Measurements from ENCODE around the gene IFITM1.

DNA sequence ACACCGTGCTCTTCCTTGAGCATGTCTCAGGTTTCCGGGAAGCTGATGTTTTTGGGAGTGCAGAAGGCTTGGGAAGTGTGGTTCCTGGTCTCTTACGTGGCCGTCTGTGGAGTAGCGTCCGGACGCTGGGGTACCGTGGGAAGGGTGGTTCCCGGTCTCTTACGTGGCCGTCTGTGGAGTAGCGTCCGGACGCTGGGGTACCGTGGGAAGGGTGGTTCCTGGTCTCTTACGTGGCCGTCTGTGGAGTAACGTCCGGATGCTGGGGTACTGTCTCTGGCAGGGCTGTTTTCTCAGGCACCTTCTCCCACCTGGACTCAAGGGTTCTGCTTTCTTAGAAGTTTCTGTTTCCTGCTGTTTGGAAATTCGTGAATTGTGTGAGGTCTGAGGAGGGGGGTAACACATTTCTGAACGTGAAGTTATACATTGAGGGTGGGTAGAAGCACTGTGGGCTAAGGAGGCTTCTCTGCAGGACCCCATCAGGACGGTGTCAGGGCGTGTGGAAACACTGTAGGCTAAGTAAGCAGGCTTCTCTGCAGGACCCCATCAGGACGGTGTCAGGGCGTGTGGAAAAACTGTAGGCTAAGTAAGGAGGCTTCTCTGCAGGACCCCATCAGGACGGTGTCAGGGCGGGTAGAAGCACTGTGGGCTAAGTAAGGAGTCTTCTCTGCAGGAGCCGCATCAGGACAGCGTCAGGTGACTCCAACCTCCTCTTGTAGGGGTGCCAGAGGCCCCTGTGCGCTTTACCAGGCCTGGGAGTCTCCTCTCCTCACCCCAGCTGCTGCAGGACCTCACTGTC is 12.2 kb downstream of the IFITM1 start:
- TF ChIP-seq, protein P1, sequence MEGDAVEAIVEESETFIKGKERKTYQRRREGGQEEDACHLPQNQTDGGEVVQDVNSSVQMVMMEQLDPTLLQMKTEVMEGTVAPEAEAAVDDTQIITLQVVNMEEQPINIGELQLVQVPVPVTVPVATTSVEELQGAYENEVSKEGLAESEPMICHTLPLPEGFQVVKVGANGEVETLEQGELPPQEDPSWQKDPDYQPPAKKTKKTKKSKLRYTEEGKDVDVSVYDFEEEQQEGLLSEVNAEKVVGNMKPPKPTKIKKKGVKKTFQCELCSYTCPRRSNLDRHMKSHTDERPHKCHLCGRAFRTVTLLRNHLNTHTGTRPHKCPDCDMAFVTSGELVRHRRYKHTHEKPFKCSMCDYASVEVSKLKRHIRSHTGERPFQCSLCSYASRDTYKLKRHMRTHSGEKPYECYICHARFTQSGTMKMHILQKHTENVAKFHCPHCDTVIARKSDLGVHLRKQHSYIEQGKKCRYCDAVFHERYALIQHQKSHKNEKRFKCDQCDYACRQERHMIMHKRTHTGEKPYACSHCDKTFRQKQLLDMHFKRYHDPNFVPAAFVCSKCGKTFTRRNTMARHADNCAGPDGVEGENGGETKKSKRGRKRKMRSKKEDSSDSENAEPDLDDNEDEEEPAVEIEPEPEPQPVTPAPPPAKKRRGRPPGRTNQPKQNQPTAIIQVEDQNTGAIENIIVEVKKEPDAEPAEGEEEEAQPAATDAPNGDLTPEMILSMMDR (IDR thresholded peaks at IDR 0.05; ENCODE audit: control extremely low read depth in 1 of 3, insufficient read depth in 1 of 3, low read depth in 1 of 3, low read length in 3 of 3), result no peak
- no peak for TF ChIP-seq PHF8 (conservative IDR thresholded peaks at IDR 0.05; ENCODE audit: low read depth, low read length)
- no peak for TF ChIP-seq SP4 (IDR thresholded peaks at IDR 0.05; ENCODE audit: low read length)
- no peak for TF ChIP-seq EZH2 (IDR thresholded peaks at IDR 0.05; ENCODE audit: low read depth, low read length, severe bottlenecking)
- TF ChIP-seq EGR1 (IDR thresholded peaks at IDR 0.05; ENCODE audit: borderline replicate concordance, low read depth, low read length), result no peak
- no peak for TF ChIP-seq POLR2A (IDR thresholded peaks at IDR 0.05; ENCODE audit: control extremely low read depth in 1 of 2, low read depth in 2 of 2, low read length in 2 of 2)
- TF ChIP-seq, protein P2, sequence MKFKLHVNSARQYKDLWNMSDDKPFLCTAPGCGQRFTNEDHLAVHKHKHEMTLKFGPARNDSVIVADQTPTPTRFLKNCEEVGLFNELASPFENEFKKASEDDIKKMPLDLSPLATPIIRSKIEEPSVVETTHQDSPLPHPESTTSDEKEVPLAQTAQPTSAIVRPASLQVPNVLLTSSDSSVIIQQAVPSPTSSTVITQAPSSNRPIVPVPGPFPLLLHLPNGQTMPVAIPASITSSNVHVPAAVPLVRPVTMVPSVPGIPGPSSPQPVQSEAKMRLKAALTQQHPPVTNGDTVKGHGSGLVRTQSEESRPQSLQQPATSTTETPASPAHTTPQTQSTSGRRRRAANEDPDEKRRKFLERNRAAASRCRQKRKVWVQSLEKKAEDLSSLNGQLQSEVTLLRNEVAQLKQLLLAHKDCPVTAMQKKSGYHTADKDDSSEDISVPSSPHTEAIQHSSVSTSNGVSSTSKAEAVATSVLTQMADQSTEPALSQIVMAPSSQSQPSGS (IDR thresholded peaks at IDR 0.05; ENCODE audit: low read length), result no peak
- TF ChIP-seq RNF2 (IDR thresholded peaks at IDR 0.05; ENCODE audit: borderline replicate concordance, low read depth, low read length, missing control alignments, poor library complexity, severe bottlenecking), result no peak
- no peak for TF ChIP-seq ZNF274 (IDR thresholded peaks at IDR 0.05; ENCODE audit: borderline replicate concordance, extremely low read depth, low read length)
- TF ChIP-seq RAD21 (IDR thresholded peaks at IDR 0.05 in 1 of 2, conservative IDR thresholded peaks at IDR 0.05 in 1 of 2; ENCODE audit: low read depth in 2 of 2, low read length in 2 of 2), result no peak
- TF ChIP-seq, protein P3, sequence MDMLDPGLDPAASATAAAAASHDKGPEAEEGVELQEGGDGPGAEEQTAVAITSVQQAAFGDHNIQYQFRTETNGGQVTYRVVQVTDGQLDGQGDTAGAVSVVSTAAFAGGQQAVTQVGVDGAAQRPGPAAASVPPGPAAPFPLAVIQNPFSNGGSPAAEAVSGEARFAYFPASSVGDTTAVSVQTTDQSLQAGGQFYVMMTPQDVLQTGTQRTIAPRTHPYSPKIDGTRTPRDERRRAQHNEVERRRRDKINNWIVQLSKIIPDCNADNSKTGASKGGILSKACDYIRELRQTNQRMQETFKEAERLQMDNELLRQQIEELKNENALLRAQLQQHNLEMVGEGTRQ (IDR thresholded peaks at IDR 0.05; ENCODE audit: low read length), result no peak
